ENCODE data around the gene NDUFB8.

- TF ChIP-seq CTCF (IDR thresholded peaks at IDR 0.05; ENCODE audit: insufficient read depth, low read length) (no peak), POLR2AphosphoS5 (IDR thresholded peaks at IDR 0.05; ENCODE audit: low read depth) (no peak), SPI1 (IDR thresholded peaks at IDR 0.05; ENCODE audit: borderline replicate concordance, low read depth) (no peak), GABPA (IDR thresholded peaks at IDR 0.05; ENCODE audit: low read depth) (no peak)
- TF ChIP-seq, protein P1, sequence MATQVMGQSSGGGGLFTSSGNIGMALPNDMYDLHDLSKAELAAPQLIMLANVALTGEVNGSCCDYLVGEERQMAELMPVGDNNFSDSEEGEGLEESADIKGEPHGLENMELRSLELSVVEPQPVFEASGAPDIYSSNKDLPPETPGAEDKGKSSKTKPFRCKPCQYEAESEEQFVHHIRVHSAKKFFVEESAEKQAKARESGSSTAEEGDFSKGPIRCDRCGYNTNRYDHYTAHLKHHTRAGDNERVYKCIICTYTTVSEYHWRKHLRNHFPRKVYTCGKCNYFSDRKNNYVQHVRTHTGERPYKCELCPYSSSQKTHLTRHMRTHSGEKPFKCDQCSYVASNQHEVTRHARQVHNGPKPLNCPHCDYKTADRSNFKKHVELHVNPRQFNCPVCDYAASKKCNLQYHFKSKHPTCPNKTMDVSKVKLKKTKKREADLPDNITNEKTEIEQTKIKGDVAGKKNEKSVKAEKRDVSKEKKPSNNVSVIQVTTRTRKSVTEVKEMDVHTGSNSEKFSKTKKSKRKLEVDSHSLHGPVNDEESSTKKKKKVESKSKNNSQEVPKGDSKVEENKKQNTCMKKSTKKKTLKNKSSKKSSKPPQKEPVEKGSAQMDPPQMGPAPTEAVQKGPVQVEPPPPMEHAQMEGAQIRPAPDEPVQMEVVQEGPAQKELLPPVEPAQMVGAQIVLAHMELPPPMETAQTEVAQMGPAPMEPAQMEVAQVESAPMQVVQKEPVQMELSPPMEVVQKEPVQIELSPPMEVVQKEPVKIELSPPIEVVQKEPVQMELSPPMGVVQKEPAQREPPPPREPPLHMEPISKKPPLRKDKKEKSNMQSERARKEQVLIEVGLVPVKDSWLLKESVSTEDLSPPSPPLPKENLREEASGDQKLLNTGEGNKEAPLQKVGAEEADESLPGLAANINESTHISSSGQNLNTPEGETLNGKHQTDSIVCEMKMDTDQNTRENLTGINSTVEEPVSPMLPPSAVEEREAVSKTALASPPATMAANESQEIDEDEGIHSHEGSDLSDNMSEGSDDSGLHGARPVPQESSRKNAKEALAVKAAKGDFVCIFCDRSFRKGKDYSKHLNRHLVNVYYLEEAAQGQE (IDR thresholded peaks at IDR 0.05; ENCODE audit: insufficient replicate concordance, low read depth), result no peak
Observed at GRCh38 chr10:100482834-100483185, 46.9 kb downstream of the NDUFB8 start.

All from HL-60 (cell line).